H9 (cell line): Measurements from ENCODE around the gene CBFA2T2. TPM values are rescaled to one million over a fixed set of nuclear protein-coding genes. Genes with fewer than 3 reads are reported as not detected.

Experiments used
- DNase-seq: peaks from one replicate; pipeline ENCODE4 v3.0.0-alpha.2; 2017
- H2AFZ ChIP-seq: one replicate; pipeline ENCODE4 v1.6.1; 2013; ENCODE audit warnings: mild to moderate bottlenecking, low read length, control low read depth, moderate library complexity
- H2AK5ac ChIP-seq: 2 replicates; pipeline ENCODE4 v1.6.1; 2013; ENCODE audit warnings: low read length, control low read depth, mixed read lengths; ENCODE audit not compliant: insufficient read length
- H2BK120ac ChIP-seq: one replicate; pipeline ENCODE4 v1.6.1; 2013; ENCODE audit warnings: low read depth, mild to moderate bottlenecking, low read length, control low read depth, inconsistent platforms; ENCODE audit not compliant: poor library complexity, severe bottlenecking
- H2BK12ac ChIP-seq: 2 replicates; pipeline ENCODE4 v1.6.1; 2013; ENCODE audit warnings: low read length, control low read depth, mixed read lengths, low read depth; ENCODE audit not compliant: insufficient read length
- H2BK15ac ChIP-seq: 2 replicates; pipeline ENCODE4 v1.6.1; 2013; ENCODE audit warnings: low read depth, low read length, control low read depth
- H2BK20ac ChIP-seq: one replicate; pipeline ENCODE4 v1.6.1; 2013; ENCODE audit warnings: low read depth, mild to moderate bottlenecking, low read length, control low read depth, inconsistent platforms; ENCODE audit not compliant: poor library complexity, severe bottlenecking
- H2BK5ac ChIP-seq: 2 replicates; pipeline ENCODE4 v1.6.1; 2013; ENCODE audit warnings: low read length, control low read depth, mixed read lengths; ENCODE audit not compliant: insufficient read length
- H3K14ac ChIP-seq: 2 replicates; pipeline ENCODE4 v1.6.1; 2013; ENCODE audit warnings: low read length, control low read depth; ENCODE audit not compliant: insufficient read depth
- H3K18ac ChIP-seq: 2 replicates; pipeline ENCODE4 v1.6.1; 2013; ENCODE audit warnings: low read depth, mild to moderate bottlenecking, mixed read lengths, low read length, control low read depth; ENCODE audit not compliant: insufficient read length
- H3K23ac ChIP-seq: 2 replicates; pipeline ENCODE4 v1.6.1; 2013; ENCODE audit warnings: low read length, control low read depth, mixed read lengths, low read depth; ENCODE audit not compliant: insufficient read length
- H3K23me2 ChIP-seq: 2 replicates; pipeline ENCODE4 v1.6.1; 2013; ENCODE audit warnings: low read depth, mild to moderate bottlenecking, mixed read lengths, low read length, control low read depth; ENCODE audit not compliant: insufficient read length, poor library complexity, severe bottlenecking
- H3K27ac ChIP-seq: 2 replicates; pipeline ENCODE4 v1.5.1; 2013; ENCODE audit warnings: low read length, control low read depth, mixed read lengths, low read depth; ENCODE audit not compliant: insufficient read length
- H3K27me3 ChIP-seq: 2 replicates; pipeline ENCODE4 v1.6.1; 2013; ENCODE audit warnings: low read length, control low read depth, inconsistent platforms; ENCODE audit not compliant: insufficient read depth
- H3K4ac ChIP-seq: 2 replicates; pipeline ENCODE4 v1.6.1; 2013; ENCODE audit warnings: low read depth, mild to moderate bottlenecking, control low read depth, inconsistent platforms, low read length, moderate library complexity
- H3K4me1 ChIP-seq: 2 replicates; pipeline ENCODE4 v1.6.1; 2013; ENCODE audit warnings: low read length, control low read depth, inconsistent platforms; ENCODE audit not compliant: insufficient read depth
- H3K4me2 ChIP-seq: 2 replicates; pipeline ENCODE4 v1.6.1; 2013; ENCODE audit warnings: low read length, control low read depth, mixed read lengths; ENCODE audit not compliant: insufficient read length, insufficient read depth
- H3K56ac ChIP-seq: 2 replicates; pipeline ENCODE4 v1.6.1; 2013; ENCODE audit warnings: low read depth, mild to moderate bottlenecking, mixed read lengths, low read length, control low read depth; ENCODE audit not compliant: insufficient read length
- H3K79me1 ChIP-seq: 2 replicates; pipeline ENCODE4 v1.6.1; 2013; ENCODE audit warnings: low read depth, mild to moderate bottlenecking, moderate library complexity, low read length, control low read depth, inconsistent platforms; ENCODE audit not compliant: insufficient read depth, poor library complexity, severe bottlenecking
- H3K79me2 ChIP-seq: 2 replicates; pipeline ENCODE4 v1.6.1; 2013; ENCODE audit warnings: low read length, control low read depth, inconsistent platforms; ENCODE audit not compliant: insufficient read depth
- H3K9ac ChIP-seq: 2 replicates; pipeline ENCODE4 v1.6.1; 2013; ENCODE audit warnings: low read length, control low read depth, mixed read lengths; ENCODE audit not compliant: insufficient read length; ENCODE audit errors: extremely low read depth
- H3K9me3 ChIP-seq: one replicate; pipeline ENCODE4 v1.6.1; 2013; ENCODE audit warnings: low read depth, low read length, inconsistent platforms; ENCODE audit not compliant: control insufficient read depth
- H3T11ph ChIP-seq: one replicate; pipeline ENCODE4 v1.6.1; 2013; ENCODE audit warnings: mild to moderate bottlenecking, low read length, control low read depth, inconsistent platforms
- H4K20me1 ChIP-seq: one replicate; pipeline ENCODE4 v1.6.1; 2013; ENCODE audit not compliant: control insufficient read depth, insufficient read length, insufficient read depth
- H4K5ac ChIP-seq: 2 replicates; pipeline ENCODE4 v1.6.1; 2013; ENCODE audit warnings: low read depth, mild to moderate bottlenecking, mixed read lengths, low read length, control low read depth; ENCODE audit not compliant: insufficient read length
- H4K8ac ChIP-seq: replicated peaks from 2 replicates; pipeline ENCODE4 v1.6.1; 2013; ENCODE audit warnings: low read length, control low read depth, mixed read lengths, low read depth; ENCODE audit not compliant: insufficient read length
- H4K91ac ChIP-seq: 2 replicates; pipeline ENCODE4 v1.6.1; 2013; ENCODE audit warnings: low read depth, mild to moderate bottlenecking, moderate library complexity, mixed read lengths, low read length, control low read depth; ENCODE audit not compliant: insufficient read length
- H3K27ac Mint-ChIP-seq, 3 experiments: 2 replicates in 2 of 3; 3 replicates in 1 of 3; pipeline ENCODE4 v1.8.0; 2020 to 2021; ENCODE audit warnings: mixed read lengths in 3 of 3, mild to moderate bottlenecking in 1 of 3, moderate library complexity in 1 of 3
- H3K27me3 Mint-ChIP-seq: 2 replicates; pipeline ENCODE4 v1.8.0; 2021; ENCODE audit warnings: low read depth, mild to moderate bottlenecking, moderate library complexity, mixed read lengths
- H3K36me3 Mint-ChIP-seq, 3 experiments: 2 replicates in 2 of 3; 3 replicates in 1 of 3; pipeline ENCODE4 v1.8.0; 2020 to 2021; ENCODE audit warnings: low read depth in 3 of 3, mixed read lengths in 3 of 3; ENCODE audit not compliant: insufficient read depth in 1 of 3
- H3K4me1 Mint-ChIP-seq, 2 experiments: 2 replicates each; pipeline ENCODE4 v1.8.0; 2020; ENCODE audit warnings: mixed read lengths in 2 of 2
- H3K4me3 Mint-ChIP-seq, 2 experiments: 2 replicates in 1 of 2; 3 replicates in 1 of 2; pipeline ENCODE4 v1.8.0; 2020 to 2021; ENCODE audit warnings: mild to moderate bottlenecking in 2 of 2, mixed read lengths in 2 of 2, moderate library complexity in 1 of 2
- H3K9me3 Mint-ChIP-seq, 2 experiments: 2 replicates in 1 of 2; 3 replicates in 1 of 2; pipeline ENCODE4 v1.8.0; 2020; ENCODE audit warnings: mild to moderate bottlenecking in 2 of 2, mixed read lengths in 2 of 2, moderate library complexity in 1 of 2
- WGBS: extraction: QIAGEN DNeasy Blood & Tissue Kit; methylation state at CpG from one replicate; pipeline ENCODE4 v1.1.7; 2013; ENCODE audit warnings: missing lambda C conversion rate, low lambda C conversion rate, mixed read lengths; ENCODE audit not compliant: insufficient read length; ENCODE audit errors: extremely low coverage; 5-methylcytosine and 5-hydroxymethylcytosine counted together
- total RNA-seq: library from RNA; stranded (reverse); gene quantifications from 2 replicates; pipeline ENCODE4 v1.2.1, GENCODE V29; 2021
- TF ChIP-seq, protein P1 (sequence below): fragments of 200-600 bp; sonication (generic); conservative IDR thresholded peaks from 3 replicates; pipeline ENCODE4 v1.8.0; 2021; ENCODE audit warnings: antibody characterized with exemption, mild to moderate bottlenecking

Gene CBFA2T2
- total RNA-seq, 1 experiment from 2014 or later, result 11.2 TPM

DNA sequence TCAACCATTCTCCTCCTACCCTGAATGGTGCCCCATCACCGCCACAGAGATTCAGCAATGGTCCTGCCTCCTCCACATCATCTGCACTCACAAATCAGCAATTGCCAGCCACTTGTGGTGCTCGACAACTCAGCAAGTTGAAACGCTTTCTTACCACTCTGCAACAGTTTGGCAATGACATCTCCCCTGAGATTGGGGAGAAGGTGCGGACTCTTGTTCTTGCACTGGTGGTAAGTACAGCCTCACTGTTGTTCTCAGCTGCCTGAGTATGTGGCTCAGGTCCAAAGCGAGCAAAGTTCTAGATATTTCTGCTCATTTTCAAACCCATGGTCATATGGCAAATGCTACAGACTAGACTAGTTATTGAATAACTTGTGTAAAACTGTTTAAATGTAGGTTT is 121.2 kb downstream of the CBFA2T2 start:
- Histone ChIP-seq H3K56ac (no peak overlapping the region), H3K14ac (no peak overlapping the region), H3K4ac (no peak overlapping the region), H3K27ac (no peak overlapping the region), H3K23ac (no peak overlapping the region), H3K27me3 (no peaks in the 10 kb centered on the region), H3K9ac (no peak overlapping the region), H2BK120ac (no peak overlapping the region), H3K79me1 (no peaks in the 10 kb centered on the region), H4K91ac (no peak overlapping the region), H2BK5ac (no peak overlapping the region), H2BK20ac (no peak overlapping the region), H3K23me2 (no peaks in the 10 kb centered on the region), H4K5ac (no peak overlapping the region), H3K4me2 (no peak overlapping the region), H3K9me3 (no peaks in the 10 kb centered on the region), H4K8ac (no peak overlapping the region), H3T11ph (no peak overlapping the region), H3K18ac (no peak overlapping the region), H3K79me2 (no peaks in the 10 kb centered on the region), H2BK15ac (no peak overlapping the region), H2AFZ (no peak overlapping the region), H2AK5ac (no peak overlapping the region), H2BK12ac (no peak overlapping the region), H3K4me1 (no peaks in the 10 kb centered on the region), H4K20me1 (no peaks in the 10 kb centered on the region)
- no peak for DNase-seq
- Mint-ChIP-seq H3K27me3 (no peaks in the 10 kb centered on the region), H3K27ac (no peak overlapping the region; a peak in 1 of 7 replicates), H3K36me3 (peaks cover 3 to 26% (median 12%) of the 10 kb centered on the region in 3 experiments; a peak in 6 of 7 replicates), H3K4me3 (no peak overlapping the region), H3K9me3 (no peaks in the 10 kb centered on the region), H3K4me1 (no peaks in the 10 kb centered on the region)
- TF ChIP-seq, protein P1, sequence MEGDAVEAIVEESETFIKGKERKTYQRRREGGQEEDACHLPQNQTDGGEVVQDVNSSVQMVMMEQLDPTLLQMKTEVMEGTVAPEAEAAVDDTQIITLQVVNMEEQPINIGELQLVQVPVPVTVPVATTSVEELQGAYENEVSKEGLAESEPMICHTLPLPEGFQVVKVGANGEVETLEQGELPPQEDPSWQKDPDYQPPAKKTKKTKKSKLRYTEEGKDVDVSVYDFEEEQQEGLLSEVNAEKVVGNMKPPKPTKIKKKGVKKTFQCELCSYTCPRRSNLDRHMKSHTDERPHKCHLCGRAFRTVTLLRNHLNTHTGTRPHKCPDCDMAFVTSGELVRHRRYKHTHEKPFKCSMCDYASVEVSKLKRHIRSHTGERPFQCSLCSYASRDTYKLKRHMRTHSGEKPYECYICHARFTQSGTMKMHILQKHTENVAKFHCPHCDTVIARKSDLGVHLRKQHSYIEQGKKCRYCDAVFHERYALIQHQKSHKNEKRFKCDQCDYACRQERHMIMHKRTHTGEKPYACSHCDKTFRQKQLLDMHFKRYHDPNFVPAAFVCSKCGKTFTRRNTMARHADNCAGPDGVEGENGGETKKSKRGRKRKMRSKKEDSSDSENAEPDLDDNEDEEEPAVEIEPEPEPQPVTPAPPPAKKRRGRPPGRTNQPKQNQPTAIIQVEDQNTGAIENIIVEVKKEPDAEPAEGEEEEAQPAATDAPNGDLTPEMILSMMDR, result no peak
- no CpG with 5 or more reads among the region's 5 CpGs for WGBS
